Osteocyte (in vitro differentiated cells): ENCODE measurements around the gene NTPCR. TPM values are rescaled to one million over a fixed set of nuclear protein-coding genes. Genes with fewer than 3 reads are reported as not detected.

Experiments used
- DNase-seq: peaks from one replicate; pipeline ENCODE4 v3.0.0; 2021; ENCODE audit warnings: mixed read lengths; ENCODE audit not compliant: unreplicated experiment; ENCODE audit errors: extremely low spot score
- H3K27ac Mint-ChIP-seq: one replicate; pipeline ENCODE4 v1.8.0; 2021; ENCODE audit warnings: mild to moderate bottlenecking, mixed read lengths; ENCODE audit not compliant: unreplicated experiment
- H3K27me3 Mint-ChIP-seq: one replicate; pipeline ENCODE4 v1.8.0; 2021; ENCODE audit warnings: mixed read lengths; ENCODE audit not compliant: unreplicated experiment
- H3K36me3 Mint-ChIP-seq: one replicate; pipeline ENCODE4 v1.8.0; 2021; ENCODE audit warnings: mixed read lengths; ENCODE audit not compliant: unreplicated experiment
- H3K4me1 Mint-ChIP-seq: one replicate; pipeline ENCODE4 v1.8.0; 2021; ENCODE audit warnings: mixed read lengths; ENCODE audit not compliant: unreplicated experiment
- H3K4me3 Mint-ChIP-seq: one replicate; pipeline ENCODE4 v1.8.0; 2021; ENCODE audit warnings: mild to moderate bottlenecking, moderate library complexity, mixed read lengths; ENCODE audit not compliant: unreplicated experiment
- H3K9me3 Mint-ChIP-seq: one replicate; pipeline ENCODE4 v1.8.0; 2021; ENCODE audit warnings: mixed read lengths; ENCODE audit not compliant: unreplicated experiment
- total RNA-seq: library from RNA; stranded (reverse); gene quantifications from 2 replicates; pipeline ENCODE4 v1.2.1, GENCODE V29; 2021
- TF ChIP-seq, protein P1 (sequence below): fragments of 200-600 bp; sonication (generic); IDR thresholded peaks from 2 replicates; pipeline ENCODE4 v1.5.0; 2021; ENCODE audit warnings: antibody characterized with exemption, mild to moderate bottlenecking, moderate library complexity

NTPCR gene
- total RNA-seq, 1 donor from 2014 or later: 29.6 TPM

DNA sequence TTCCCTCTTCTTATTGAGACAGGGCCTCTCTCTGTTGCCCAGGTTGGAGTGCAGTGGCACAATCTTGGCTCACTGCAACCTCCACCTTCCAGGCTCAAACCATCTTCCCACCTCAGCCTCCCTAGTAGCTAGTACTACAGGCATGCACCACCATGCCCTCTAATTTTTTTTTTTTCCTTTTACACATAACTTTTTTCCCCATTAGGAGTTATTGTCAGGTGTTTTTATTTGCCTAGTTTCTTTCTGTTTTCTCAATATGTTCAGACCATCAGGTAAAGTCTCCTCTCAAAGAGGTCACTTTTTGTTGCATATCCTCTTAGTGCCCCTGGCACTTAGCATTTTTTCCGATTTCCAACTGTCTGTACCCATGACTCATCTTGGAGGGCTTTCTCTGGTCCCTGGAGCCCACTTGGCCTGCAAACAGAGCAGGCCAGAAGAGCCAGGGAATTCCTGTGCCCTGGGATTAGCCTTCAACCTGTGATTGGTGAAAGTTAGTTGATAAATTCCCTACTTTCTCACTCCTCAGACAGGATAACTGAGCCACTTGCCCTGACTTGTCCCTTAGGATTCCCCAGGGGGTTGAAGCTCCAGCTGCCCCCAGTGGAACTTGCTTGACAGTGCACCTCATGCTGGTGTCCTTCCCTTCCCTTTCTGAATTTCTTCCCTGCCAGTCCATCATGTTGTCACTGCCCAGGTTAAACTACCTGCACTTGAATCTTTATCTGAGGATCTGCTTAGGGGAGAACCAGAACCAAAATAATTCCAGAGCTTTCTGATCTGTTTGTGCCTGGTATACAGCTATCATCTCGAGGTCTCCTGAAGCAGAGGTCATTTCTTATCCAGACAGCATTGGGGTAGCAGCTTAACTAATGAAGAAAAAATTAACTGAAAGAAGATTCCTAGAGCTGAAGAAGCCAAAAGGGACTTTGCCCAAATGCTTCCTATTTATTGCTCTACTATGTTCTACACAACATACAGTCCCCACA lies 2.4 kb downstream of the NTPCR start:
- TF ChIP-seq, protein P1, sequence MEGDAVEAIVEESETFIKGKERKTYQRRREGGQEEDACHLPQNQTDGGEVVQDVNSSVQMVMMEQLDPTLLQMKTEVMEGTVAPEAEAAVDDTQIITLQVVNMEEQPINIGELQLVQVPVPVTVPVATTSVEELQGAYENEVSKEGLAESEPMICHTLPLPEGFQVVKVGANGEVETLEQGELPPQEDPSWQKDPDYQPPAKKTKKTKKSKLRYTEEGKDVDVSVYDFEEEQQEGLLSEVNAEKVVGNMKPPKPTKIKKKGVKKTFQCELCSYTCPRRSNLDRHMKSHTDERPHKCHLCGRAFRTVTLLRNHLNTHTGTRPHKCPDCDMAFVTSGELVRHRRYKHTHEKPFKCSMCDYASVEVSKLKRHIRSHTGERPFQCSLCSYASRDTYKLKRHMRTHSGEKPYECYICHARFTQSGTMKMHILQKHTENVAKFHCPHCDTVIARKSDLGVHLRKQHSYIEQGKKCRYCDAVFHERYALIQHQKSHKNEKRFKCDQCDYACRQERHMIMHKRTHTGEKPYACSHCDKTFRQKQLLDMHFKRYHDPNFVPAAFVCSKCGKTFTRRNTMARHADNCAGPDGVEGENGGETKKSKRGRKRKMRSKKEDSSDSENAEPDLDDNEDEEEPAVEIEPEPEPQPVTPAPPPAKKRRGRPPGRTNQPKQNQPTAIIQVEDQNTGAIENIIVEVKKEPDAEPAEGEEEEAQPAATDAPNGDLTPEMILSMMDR: peak; percentile 54
- Mint-ChIP-seq H3K27me3 (no peaks in the 10 kb centered on the region), H3K4me3 (peak overlapping the region; percentile 3), H3K4me1 (peaks cover 30% of the 10 kb centered on the region), H3K36me3 (peaks cover 17% of the 10 kb centered on the region), H3K9me3 (peaks cover 7% of the 10 kb centered on the region), H3K27ac (no peak overlapping the region)
- DNase-seq: no peak

- Mint-ChIP-seq H3K4me3 (no peak overlapping the region), H3K27me3 (no peaks in the 10 kb centered on the region), H3K4me1 (peaks cover 27% of the 10 kb centered on the region), H3K9me3 (peaks cover 14% of the 10 kb centered on the region), H3K36me3 (peaks cover 32% of the 10 kb centered on the region), H3K27ac (no peak overlapping the region)
- DNase-seq: no peak
- TF ChIP-seq, protein P1: no peak
Observed at GRCh38 chr1:232954594-232955365, 4.4 kb downstream of the NTPCR start.

- H3K4me1 Mint-ChIP-seq: peaks cover 21% of the 10 kb centered on the region
Observed at GRCh38 chr1:232956081-232956480, 5.7 kb downstream of the NTPCR start.

DNA sequence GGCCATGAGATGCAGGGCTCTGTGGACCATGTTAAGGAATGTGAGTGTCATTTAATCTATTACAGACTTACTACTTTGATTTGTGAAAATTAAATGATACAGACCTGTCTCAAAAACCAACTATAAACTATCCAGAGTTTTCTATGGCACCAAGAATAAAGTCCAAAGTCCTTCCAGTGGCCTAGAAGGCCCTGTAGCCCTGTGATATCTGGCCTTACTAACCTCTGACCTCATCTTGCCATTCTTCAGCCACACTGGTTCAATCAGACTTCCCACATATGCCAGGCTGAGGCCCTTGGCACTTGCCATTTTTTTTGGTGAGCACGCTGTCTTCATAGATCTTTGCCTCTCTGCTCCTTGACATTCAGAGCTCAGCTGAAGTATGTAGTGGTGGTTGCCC lies 7.7 kb downstream of the NTPCR start:
- Mint-ChIP-seq H3K27ac (no peak overlapping the region), H3K36me3 (peaks cover 34% of the 10 kb centered on the region), H3K27me3 (no peaks in the 10 kb centered on the region), H3K9me3 (peaks cover 11% of the 10 kb centered on the region), H3K4me3 (no peak overlapping the region), H3K4me1 (peaks cover 11% of the 10 kb centered on the region)
- TF ChIP-seq, protein P1: no peak
- no peak for DNase-seq

More at GRCh38 chr1:232956081-232956480, 5.7 kb downstream of the NTPCR start:
- peaks cover 11% of the 10 kb centered on the region for H3K9me3 Mint-ChIP-seq
- H3K27ac Mint-ChIP-seq: no peak overlapping the region
- TF ChIP-seq, protein P1: no peak
- peaks cover 32% of the 10 kb centered on the region for H3K36me3 Mint-ChIP-seq
- DNase-seq: no peak
- no peaks in the 10 kb centered on the region for H3K27me3 Mint-ChIP-seq
- H3K4me3 Mint-ChIP-seq: no peak overlapping the region
